Neural progenitor cell (in vitro differentiated cells): ENCODE results near the gene RRAS2.

ENCODE experiments used
- EZH2phosphoT487 ChIP-seq: fragments of 200-600 bp; sonication (generic); IDR thresholded peaks from 2 replicates; pipeline ENCODE4 v1.6.1; 2017; ENCODE audit warnings: antibody characterized with exemption
- TF ChIP-seq, protein P1 (sequence below): fragments of 200-600 bp; sonication (generic); IDR thresholded peaks from 2 replicates; pipeline ENCODE4 v1.5.1; 2017; ENCODE audit warnings: antibody characterized with exemption, mild to moderate bottlenecking

DNA sequence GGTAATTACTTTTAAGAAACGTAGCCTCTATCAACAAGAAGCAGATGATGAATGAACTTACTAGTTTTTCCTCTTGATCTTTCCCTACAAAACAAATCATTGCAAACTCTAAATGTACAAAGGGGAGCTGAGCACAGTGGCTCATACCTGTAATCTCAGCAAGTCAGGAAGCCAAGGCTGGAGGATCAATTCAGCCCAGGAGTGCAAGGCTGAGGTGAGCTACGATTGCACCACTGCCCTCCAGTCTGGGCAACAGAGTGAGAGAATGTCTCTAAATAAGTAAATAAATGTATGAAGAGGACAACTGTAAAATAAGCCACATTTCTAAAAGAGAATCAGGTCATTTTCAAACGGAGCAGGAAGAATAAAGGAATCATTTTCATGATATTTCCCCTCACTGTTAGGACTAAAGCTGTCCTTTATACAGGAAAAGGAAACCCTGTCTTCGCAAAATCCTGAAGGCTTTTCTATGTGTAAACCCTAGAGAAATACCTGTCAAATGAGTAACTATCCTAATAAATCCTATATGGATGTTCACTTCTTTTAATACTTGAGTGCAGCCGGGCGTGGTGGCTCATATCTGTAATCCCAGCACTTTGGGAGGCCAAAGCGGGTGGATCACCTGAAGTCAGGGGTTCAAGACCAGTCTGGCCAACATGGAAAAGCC lies 41.2 kb downstream of the RRAS2 start:
- TF ChIP-seq EZH2phosphoT487 = no peak
- TF ChIP-seq, protein P1, sequence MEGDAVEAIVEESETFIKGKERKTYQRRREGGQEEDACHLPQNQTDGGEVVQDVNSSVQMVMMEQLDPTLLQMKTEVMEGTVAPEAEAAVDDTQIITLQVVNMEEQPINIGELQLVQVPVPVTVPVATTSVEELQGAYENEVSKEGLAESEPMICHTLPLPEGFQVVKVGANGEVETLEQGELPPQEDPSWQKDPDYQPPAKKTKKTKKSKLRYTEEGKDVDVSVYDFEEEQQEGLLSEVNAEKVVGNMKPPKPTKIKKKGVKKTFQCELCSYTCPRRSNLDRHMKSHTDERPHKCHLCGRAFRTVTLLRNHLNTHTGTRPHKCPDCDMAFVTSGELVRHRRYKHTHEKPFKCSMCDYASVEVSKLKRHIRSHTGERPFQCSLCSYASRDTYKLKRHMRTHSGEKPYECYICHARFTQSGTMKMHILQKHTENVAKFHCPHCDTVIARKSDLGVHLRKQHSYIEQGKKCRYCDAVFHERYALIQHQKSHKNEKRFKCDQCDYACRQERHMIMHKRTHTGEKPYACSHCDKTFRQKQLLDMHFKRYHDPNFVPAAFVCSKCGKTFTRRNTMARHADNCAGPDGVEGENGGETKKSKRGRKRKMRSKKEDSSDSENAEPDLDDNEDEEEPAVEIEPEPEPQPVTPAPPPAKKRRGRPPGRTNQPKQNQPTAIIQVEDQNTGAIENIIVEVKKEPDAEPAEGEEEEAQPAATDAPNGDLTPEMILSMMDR = no peak
